GM12874 (cell line): ENCODE data around the gene CMTM4.
A peak's percentile ranks its signal among the peaks of the same experiment; 100 is the strongest.

Experiments used
- CTCF ChIP-seq: IDR thresholded peaks from 2 replicates; pipeline ENCODE4 v1.5.1; 2011; ENCODE audit warnings: low read depth, mild to moderate bottlenecking, control low read depth, low read length, moderate library complexity; ENCODE audit not compliant: insufficient read depth

The CMTM4 gene

DNA sequence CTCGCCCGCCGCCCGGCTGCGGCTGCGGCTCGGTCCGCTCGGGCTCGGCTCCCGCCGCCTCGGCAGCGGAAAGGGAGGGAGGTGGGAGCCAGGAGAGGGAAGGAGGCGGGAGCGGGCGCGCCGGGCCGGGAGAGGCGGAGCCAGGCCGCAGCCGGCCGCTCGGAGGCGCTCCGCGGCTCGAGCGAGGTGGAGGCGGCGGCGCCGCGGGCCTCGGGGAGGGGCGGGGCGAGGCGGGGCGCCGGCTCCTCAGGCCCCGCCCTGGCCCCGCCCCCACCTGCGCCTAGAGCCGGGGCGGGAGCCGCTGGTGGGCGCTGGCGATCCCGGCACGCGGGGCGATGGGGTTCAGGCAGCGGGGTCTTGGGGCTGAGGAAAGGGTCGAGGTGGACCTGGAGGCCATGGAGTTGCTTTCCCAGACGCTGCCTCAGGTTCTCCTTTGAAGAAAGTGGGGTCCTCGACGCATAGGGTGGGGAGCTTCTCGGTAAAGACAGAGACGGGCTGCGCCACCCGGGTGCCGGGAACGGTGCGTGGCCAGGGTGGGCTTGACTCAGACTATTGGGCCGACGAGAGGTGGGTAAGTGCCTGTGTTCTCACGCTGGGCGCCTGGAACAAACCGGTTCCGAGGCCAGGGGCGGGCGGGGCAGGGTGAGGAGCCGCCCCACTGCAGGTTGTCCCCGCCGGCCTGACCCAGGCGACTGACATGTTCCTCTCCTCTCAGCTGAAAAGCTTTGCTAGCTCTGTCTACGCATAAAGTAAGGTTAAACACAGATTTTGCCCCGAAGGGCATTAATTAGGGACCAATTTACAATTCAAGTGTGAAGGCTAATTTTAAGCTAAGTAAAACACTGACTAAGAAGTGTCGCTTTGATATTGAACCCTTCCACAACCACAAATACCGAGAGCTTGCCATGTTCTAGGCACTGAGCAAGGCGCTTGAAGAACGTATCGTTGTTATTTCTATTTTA, at the start of gene CMTM4:
TSS of gene CMTM4 (minus strand) at position 75 of the 962 bp plus-strand sequence. CDS start 218 bp downstream, outside the sequence.
- TF ChIP-seq CTCF, result peak; percentile 33; the same call in 1 of the 2 replicates

DNA sequence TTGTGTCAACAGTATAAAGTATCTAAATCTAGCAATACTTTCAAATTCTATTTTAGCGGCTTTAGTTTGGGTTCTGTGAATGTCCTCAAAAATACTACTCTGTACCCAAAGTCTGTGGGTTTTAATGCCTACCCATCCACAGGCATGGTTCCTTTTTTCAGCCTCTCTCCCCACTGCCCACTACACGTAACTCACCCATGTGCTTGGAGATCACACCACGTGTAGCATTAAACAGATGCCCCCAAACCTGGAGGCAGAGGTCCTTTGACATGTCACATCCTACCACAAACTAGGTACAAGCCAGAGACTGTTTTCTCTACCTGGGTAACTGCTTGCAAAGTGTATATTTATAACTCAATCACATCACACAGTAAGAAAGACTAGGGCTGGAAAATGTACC, 49.5 kb upstream of the CMTM4 start:
- no peak for TF ChIP-seq CTCF

GRCh38 chr16:66741950-66742808, 45.6 kb upstream of the CMTM4 start:
- no peak for TF ChIP-seq CTCF

DNA sequence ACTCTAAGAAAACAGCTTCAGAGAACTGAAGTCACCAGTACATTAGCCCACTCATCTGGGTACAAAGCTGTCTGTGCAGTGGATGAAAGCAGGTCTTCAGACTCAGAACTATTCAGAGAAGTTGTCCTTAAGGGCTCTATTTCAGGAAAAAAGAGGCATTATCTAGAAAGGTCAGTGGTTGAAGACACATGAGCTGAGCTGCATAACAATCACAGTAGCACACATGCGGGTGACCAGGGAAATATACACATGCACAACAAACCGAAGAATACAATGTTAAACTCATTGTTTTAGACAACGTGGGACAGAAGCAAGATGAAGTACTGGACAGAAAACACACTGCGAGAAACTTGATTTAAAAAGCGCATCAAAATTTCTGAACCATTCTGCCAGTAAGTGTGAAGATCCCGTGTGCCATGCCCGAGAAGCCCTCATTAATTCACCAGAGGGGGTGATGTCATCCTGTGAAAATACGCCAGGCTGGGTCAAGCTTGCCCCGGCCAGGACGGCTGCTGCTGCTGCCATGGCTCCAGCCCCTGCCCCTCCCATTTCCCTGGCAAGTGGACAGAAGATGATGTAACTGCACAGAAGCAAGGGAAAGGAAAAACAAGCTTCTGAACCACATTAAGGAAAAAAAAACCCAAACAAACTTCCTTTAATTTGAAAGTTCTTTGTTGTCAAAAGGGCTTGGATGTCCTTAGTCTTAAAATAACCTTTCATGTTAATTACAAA, 44.8 kb upstream of the CMTM4 start:
- no peak for TF ChIP-seq CTCF

- TF ChIP-seq CTCF, result no peak
Measured at GRCh38 chr16:66740533-66740932, 44.0 kb upstream of the CMTM4 start.

DNA sequence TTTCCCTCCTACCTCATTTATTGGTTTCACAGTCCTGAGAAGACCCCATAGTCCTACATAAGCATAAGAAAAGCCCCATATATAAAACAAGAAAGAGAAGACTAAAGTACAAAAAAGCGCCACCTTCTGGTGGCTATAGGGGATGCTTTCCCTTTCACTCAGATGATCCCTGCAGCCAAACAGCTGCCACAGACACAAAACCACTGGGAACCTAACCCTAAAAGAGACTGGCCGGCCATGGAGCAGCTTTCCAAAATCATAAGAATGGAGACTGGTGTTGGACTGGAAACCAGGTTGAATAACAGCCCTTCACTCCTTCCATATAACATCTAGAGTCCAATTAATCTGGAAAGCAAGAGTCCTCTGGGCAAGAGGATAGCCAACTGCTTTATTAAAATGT, 43.5 kb upstream of the CMTM4 start:
- TF ChIP-seq CTCF, result peak; percentile 60

DNA sequence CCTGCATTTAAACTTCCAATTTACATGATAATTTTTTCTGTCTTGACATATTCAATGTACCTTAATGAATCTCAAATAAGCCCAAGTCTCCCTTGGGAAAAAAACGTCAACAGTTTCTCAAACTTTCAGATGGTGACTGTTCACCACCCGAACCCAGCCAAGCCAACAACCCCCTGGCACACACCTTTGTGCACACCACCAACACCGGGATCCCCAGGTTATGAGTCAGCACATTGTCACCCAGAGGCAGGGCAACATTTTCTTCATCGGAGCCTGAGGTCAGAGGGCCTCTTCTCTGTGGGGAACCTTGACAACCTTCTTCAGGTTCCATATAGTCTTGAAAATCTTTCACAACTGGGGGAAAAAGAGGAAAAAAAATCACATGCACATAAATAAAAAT, 39.3 kb upstream of the CMTM4 start:
- TF ChIP-seq CTCF, result no peak
